H9 (cell line): ENCODE results near the gene SYMPK. TPM values are rescaled to one million over a fixed set of nuclear protein-coding genes. Genes with fewer than 3 reads are reported as not detected.

ENCODE experiments used
- DNase-seq: peaks from one replicate; pipeline ENCODE4 v3.0.0-alpha.2; 2017
- H2AFZ ChIP-seq: one replicate; pipeline ENCODE4 v1.6.1; 2013; ENCODE audit warnings: mild to moderate bottlenecking, low read length, control low read depth, moderate library complexity
- H2AK5ac ChIP-seq: 2 replicates; pipeline ENCODE4 v1.6.1; 2013; ENCODE audit warnings: low read length, control low read depth, mixed read lengths; ENCODE audit not compliant: insufficient read length
- H2BK120ac ChIP-seq: one replicate; pipeline ENCODE4 v1.6.1; 2013; ENCODE audit warnings: low read depth, mild to moderate bottlenecking, low read length, control low read depth, inconsistent platforms; ENCODE audit not compliant: poor library complexity, severe bottlenecking
- H2BK12ac ChIP-seq: 2 replicates; pipeline ENCODE4 v1.6.1; 2013; ENCODE audit warnings: low read length, control low read depth, mixed read lengths, low read depth; ENCODE audit not compliant: insufficient read length
- H2BK15ac ChIP-seq: 2 replicates; pipeline ENCODE4 v1.6.1; 2013; ENCODE audit warnings: low read depth, low read length, control low read depth
- H2BK20ac ChIP-seq: one replicate; pipeline ENCODE4 v1.6.1; 2013; ENCODE audit warnings: low read depth, mild to moderate bottlenecking, low read length, control low read depth, inconsistent platforms; ENCODE audit not compliant: poor library complexity, severe bottlenecking
- H2BK5ac ChIP-seq: 2 replicates; pipeline ENCODE4 v1.6.1; 2013; ENCODE audit warnings: low read length, control low read depth, mixed read lengths; ENCODE audit not compliant: insufficient read length
- H3K14ac ChIP-seq: 2 replicates; pipeline ENCODE4 v1.6.1; 2013; ENCODE audit warnings: low read length, control low read depth; ENCODE audit not compliant: insufficient read depth
- H3K18ac ChIP-seq: 2 replicates; pipeline ENCODE4 v1.6.1; 2013; ENCODE audit warnings: low read depth, mild to moderate bottlenecking, mixed read lengths, low read length, control low read depth; ENCODE audit not compliant: insufficient read length
- H3K23ac ChIP-seq: 2 replicates; pipeline ENCODE4 v1.6.1; 2013; ENCODE audit warnings: low read length, control low read depth, mixed read lengths, low read depth; ENCODE audit not compliant: insufficient read length
- H3K23me2 ChIP-seq: 2 replicates; pipeline ENCODE4 v1.6.1; 2013; ENCODE audit warnings: low read depth, mild to moderate bottlenecking, mixed read lengths, low read length, control low read depth; ENCODE audit not compliant: insufficient read length, poor library complexity, severe bottlenecking
- H3K27ac ChIP-seq: 2 replicates; pipeline ENCODE4 v1.5.1; 2013; ENCODE audit warnings: low read length, control low read depth, mixed read lengths, low read depth; ENCODE audit not compliant: insufficient read length
- H3K27me3 ChIP-seq: 2 replicates; pipeline ENCODE4 v1.6.1; 2013; ENCODE audit warnings: low read length, control low read depth, inconsistent platforms; ENCODE audit not compliant: insufficient read depth
- H3K4ac ChIP-seq: 2 replicates; pipeline ENCODE4 v1.6.1; 2013; ENCODE audit warnings: low read depth, mild to moderate bottlenecking, control low read depth, inconsistent platforms, low read length, moderate library complexity
- H3K4me1 ChIP-seq: 2 replicates; pipeline ENCODE4 v1.6.1; 2013; ENCODE audit warnings: low read length, control low read depth, inconsistent platforms; ENCODE audit not compliant: insufficient read depth
- H3K4me2 ChIP-seq: 2 replicates; pipeline ENCODE4 v1.6.1; 2013; ENCODE audit warnings: low read length, control low read depth, mixed read lengths; ENCODE audit not compliant: insufficient read length, insufficient read depth
- H3K56ac ChIP-seq: 2 replicates; pipeline ENCODE4 v1.6.1; 2013; ENCODE audit warnings: low read depth, mild to moderate bottlenecking, mixed read lengths, low read length, control low read depth; ENCODE audit not compliant: insufficient read length
- H3K79me1 ChIP-seq: 2 replicates; pipeline ENCODE4 v1.6.1; 2013; ENCODE audit warnings: low read depth, mild to moderate bottlenecking, moderate library complexity, low read length, control low read depth, inconsistent platforms; ENCODE audit not compliant: insufficient read depth, poor library complexity, severe bottlenecking
- H3K79me2 ChIP-seq: 2 replicates; pipeline ENCODE4 v1.6.1; 2013; ENCODE audit warnings: low read length, control low read depth, inconsistent platforms; ENCODE audit not compliant: insufficient read depth
- H3K9ac ChIP-seq: 2 replicates; pipeline ENCODE4 v1.6.1; 2013; ENCODE audit warnings: low read length, control low read depth, mixed read lengths; ENCODE audit not compliant: insufficient read length; ENCODE audit errors: extremely low read depth
- H3K9me3 ChIP-seq: one replicate; pipeline ENCODE4 v1.6.1; 2013; ENCODE audit warnings: low read depth, low read length, inconsistent platforms; ENCODE audit not compliant: control insufficient read depth
- H3T11ph ChIP-seq: one replicate; pipeline ENCODE4 v1.6.1; 2013; ENCODE audit warnings: mild to moderate bottlenecking, low read length, control low read depth, inconsistent platforms
- H4K20me1 ChIP-seq: one replicate; pipeline ENCODE4 v1.6.1; 2013; ENCODE audit not compliant: control insufficient read depth, insufficient read length, insufficient read depth
- H4K5ac ChIP-seq: 2 replicates; pipeline ENCODE4 v1.6.1; 2013; ENCODE audit warnings: low read depth, mild to moderate bottlenecking, mixed read lengths, low read length, control low read depth; ENCODE audit not compliant: insufficient read length
- H4K8ac ChIP-seq: replicated peaks from 2 replicates; pipeline ENCODE4 v1.6.1; 2013; ENCODE audit warnings: low read length, control low read depth, mixed read lengths, low read depth; ENCODE audit not compliant: insufficient read length
- H4K91ac ChIP-seq: 2 replicates; pipeline ENCODE4 v1.6.1; 2013; ENCODE audit warnings: low read depth, mild to moderate bottlenecking, moderate library complexity, mixed read lengths, low read length, control low read depth; ENCODE audit not compliant: insufficient read length
- H3K27ac Mint-ChIP-seq, 3 experiments: 2 replicates in 2 of 3; 3 replicates in 1 of 3; pipeline ENCODE4 v1.8.0; 2020 to 2021; ENCODE audit warnings: mixed read lengths in 3 of 3, mild to moderate bottlenecking in 1 of 3, moderate library complexity in 1 of 3
- H3K27me3 Mint-ChIP-seq: 2 replicates; pipeline ENCODE4 v1.8.0; 2021; ENCODE audit warnings: low read depth, mild to moderate bottlenecking, moderate library complexity, mixed read lengths
- H3K36me3 Mint-ChIP-seq, 3 experiments: 2 replicates in 2 of 3; 3 replicates in 1 of 3; pipeline ENCODE4 v1.8.0; 2020 to 2021; ENCODE audit warnings: low read depth in 3 of 3, mixed read lengths in 3 of 3; ENCODE audit not compliant: insufficient read depth in 1 of 3
- H3K4me1 Mint-ChIP-seq, 2 experiments: 2 replicates each; pipeline ENCODE4 v1.8.0; 2020; ENCODE audit warnings: mixed read lengths in 2 of 2
- H3K4me3 Mint-ChIP-seq, 2 experiments: 2 replicates in 1 of 2; 3 replicates in 1 of 2; pipeline ENCODE4 v1.8.0; 2020 to 2021; ENCODE audit warnings: mild to moderate bottlenecking in 2 of 2, mixed read lengths in 2 of 2, moderate library complexity in 1 of 2
- H3K9me3 Mint-ChIP-seq, 2 experiments: 2 replicates in 1 of 2; 3 replicates in 1 of 2; pipeline ENCODE4 v1.8.0; 2020; ENCODE audit warnings: mild to moderate bottlenecking in 2 of 2, mixed read lengths in 2 of 2, moderate library complexity in 1 of 2
- CTCF ChIP-seq: fragments of 200-600 bp; sonication (generic); conservative IDR thresholded peaks from 3 replicates; pipeline ENCODE4 v1.8.0; 2021; ENCODE audit warnings: antibody characterized with exemption, mild to moderate bottlenecking
- WGBS: extraction: QIAGEN DNeasy Blood & Tissue Kit; methylation state at CpG from one replicate; pipeline ENCODE4 v1.1.7; 2013; ENCODE audit warnings: missing lambda C conversion rate, low lambda C conversion rate, mixed read lengths; ENCODE audit not compliant: insufficient read length; ENCODE audit errors: extremely low coverage; 5-methylcytosine and 5-hydroxymethylcytosine counted together
- total RNA-seq: library from RNA; stranded (reverse); gene quantifications from 2 replicates; pipeline ENCODE4 v1.2.1, GENCODE V29; 2021

SYMPK gene
- total RNA-seq, 1 experiment from 2014 or later = 104 TPM

- Histone ChIP-seq H3K9me3 (no peaks in the 10 kb centered on the region), H3K4ac (no peak overlapping the region), H4K5ac (no peak overlapping the region), H3K27me3 (no peaks in the 10 kb centered on the region), H3K9ac (no peak overlapping the region), H3T11ph (no peak overlapping the region), H4K20me1 (no peaks in the 10 kb centered on the region), H2BK12ac (no peak overlapping the region), H2BK120ac (no peak overlapping the region), H3K14ac (no peak overlapping the region), H3K18ac (no peak overlapping the region), H4K91ac (no peak overlapping the region), H2BK20ac (no peak overlapping the region), H4K8ac (no peak overlapping the region), H3K23ac (no peak overlapping the region), H3K4me2 (no peak overlapping the region), H2AFZ (no peak overlapping the region), H3K23me2 (peaks cover 1% of the 10 kb centered on the region), H3K79me1 (no peaks in the 10 kb centered on the region), H3K4me1 (no peaks in the 10 kb centered on the region), H2BK5ac (no peak overlapping the region), H3K56ac (no peak overlapping the region), H3K27ac (no peak overlapping the region), H2BK15ac (no peak overlapping the region), H2AK5ac (no peak overlapping the region), H3K79me2 (no peaks in the 10 kb centered on the region)
- H3K4me3 Mint-ChIP-seq = no peak overlapping the region
- peak; percentile 72 for DNase-seq
- H3K27me3 Mint-ChIP-seq = peaks cover 24% of the 10 kb centered on the region
- H3K9me3 Mint-ChIP-seq = no peaks in the 10 kb centered on the region
- peak overlapping the region; percentile 50 to 90 (median 74); a peak in 4 of 7 replicates for H3K27ac Mint-ChIP-seq
- no CpG with 5 or more reads among the region's 7 CpGs for WGBS
- H3K36me3 Mint-ChIP-seq = peaks cover 1 to 6% (median 5%) of the 10 kb centered on the region in 3 experiments; a peak in 3 of 7 replicates
- H3K4me1 Mint-ChIP-seq = peaks cover 10 to 18% of the 10 kb centered on the region in 2 experiments
- TF ChIP-seq CTCF = no peak
Measured at GRCh38 chr19:45809643-45810159, 53.2 kb downstream of the SYMPK start.
